Islet precursor cell (in vitro differentiated cells): Measurements from ENCODE around the gene ZNF273.

Source experiments
- DNase-seq: peaks from one replicate; pipeline ENCODE4 v3.0.0-alpha.2; 2018

Gene ZNF273

DNA sequence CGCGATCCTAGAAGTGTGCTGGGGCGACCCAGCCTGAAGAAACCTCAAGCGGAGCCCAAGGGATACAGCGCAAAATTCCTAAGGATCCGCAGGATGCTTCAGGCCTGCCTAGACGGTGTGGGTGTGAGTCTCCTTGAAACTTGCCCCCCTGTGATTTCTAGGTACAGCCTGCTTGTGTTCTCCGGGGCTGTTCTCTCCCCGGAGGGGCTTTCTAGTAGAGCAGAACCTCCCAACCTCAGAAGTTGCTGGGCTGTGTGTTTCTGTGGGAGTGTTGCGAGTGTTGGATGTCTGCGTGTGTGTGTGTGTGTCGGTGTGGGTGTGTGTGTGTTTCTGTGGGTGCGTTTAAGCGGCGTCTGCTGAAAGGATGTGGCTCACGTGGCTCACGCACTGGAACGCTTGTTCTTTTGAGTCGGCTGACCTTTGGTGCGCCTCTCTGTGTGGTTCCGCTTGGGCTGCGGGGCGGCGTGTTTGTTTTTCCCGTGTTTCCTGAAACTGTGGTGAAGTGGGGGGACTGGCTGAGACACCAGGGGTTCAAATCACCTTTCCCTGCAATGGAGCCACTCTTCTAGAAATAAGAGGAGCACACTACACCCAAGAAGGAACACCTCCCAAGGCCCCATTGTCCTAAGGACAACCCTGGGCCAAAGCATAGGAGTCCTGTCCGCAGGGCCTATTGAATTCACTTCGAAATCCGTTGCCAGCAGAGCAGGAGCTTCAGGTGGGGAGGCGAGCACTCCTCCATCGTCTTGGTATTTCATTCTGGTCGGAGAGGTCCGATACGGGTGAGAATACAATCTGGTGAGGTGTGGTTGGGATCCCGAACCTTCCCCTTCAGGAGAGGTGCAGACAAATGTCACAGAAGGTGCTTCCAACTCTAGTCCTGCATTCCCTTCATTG, 25.1 kb upstream of the ZNF273 start:
- no peak for DNase-seq

DNA sequence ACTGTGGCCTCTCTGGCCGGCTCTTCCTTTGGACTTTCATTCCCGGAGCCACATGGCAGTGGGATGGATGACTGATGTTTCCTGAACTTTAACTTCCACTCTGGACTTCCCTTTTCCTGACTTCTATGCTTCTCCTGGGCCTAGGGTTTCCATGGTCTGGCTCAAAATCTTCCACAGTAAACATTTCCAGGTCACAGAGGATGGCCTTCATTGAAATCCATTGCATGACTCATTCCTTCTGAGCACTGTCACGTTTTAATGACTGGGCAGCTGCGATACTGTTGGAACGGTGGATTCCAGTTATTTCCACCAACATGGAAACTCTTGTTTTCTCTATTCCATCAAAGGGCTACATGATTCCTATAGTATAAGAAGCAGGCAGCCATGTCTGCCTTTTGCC, 24.4 kb upstream of the ZNF273 start:
- no peak for DNase-seq

DNA sequence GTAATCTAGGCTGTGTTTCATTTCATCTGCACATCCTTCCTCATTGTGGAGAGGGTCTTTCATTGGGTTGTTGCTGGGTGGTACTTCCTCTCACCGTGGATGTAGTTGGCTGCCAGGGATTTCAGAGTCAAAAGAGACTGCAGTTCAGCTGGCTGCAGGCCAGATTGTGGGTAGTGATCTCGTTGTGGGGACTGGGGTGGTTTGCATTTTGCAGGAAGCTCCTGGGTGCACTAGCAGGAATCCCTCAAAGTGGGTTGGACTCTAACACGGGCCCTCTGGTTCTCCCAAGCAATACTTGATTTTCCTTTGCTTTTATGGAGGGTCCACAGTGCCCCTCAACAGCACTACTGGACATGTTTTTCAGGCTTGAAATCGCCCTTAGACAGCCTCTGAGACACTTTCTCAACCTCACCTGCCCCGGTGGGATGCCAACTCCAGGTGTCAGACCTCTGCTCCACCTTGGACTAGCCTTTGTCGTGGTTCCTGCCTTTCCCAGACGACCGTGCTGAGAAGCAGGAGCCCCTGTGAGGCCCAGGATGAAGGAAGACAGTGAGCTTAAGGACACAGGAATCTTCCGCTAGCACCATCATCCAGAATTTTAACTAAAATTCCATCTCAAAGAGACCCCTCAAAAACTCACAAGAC, 23.9 kb upstream of the ZNF273 start:
- DNase-seq = no peak

DNA sequence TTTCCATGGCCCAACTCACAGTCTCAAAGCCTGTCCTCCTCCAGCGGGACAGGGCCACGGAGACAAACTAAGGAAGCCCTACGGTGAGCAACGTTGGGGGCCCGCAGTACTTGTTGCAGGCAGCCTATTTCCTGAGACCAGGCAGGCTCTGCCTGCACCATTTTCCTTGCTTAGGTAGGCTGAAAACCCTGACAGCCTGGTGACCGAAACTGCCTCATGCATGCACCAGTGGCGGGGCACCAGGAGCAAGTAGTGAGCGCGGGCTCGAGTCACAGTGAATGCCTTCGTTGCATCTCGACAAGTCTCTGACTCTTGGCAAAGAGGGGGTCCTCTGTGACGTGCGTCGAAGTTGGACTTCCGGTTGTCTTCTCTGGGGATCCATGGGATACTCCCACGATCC, 23.3 kb upstream of the ZNF273 start:
- peak; percentile 14 for DNase-seq

DNA sequence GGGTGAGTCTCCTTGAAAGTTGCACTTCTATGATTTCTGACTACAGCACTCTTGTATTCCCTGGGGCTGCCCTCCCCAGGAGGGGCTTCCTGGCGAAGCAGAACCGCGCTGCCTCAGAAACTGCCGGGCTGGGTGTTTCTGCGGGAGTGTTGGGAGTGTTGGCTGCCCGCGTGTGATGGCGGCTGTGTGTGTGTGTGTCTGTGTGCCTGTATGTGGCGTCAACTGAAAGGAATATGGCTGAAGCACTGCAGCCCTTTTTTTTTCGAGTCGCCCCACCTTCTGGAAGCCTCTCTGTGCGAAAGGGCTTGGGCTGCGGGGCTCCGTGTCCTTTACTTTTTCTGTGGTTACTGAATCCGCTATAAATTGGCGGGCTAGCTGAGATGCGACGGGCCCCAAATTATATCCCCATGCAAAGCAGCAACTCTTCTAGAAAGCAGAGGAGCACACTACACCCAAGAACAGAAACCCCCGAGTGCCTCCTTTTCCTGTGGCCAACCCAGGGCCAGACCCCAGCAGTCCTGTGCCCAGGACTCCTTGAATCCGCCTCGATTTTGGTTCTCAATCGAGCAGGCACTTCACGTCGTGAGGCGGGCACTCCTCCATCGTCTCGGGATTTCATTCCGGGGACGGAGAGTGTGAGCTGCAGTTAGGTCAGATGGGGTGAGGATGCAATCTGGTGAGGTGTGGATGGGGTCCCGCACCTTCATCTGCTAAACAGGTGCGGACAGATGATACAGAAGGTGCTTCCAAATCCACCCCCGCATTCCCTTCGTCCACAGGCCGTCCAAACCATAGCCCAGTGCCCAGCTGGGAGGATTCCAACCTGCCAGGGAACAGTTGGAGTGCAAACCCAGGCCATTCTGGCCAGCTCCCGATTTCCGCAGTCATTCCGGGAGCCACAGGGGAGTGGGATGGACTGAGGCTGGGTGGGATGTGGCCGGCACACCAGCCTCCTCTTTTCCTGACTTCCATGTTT, 22.5 kb upstream of the ZNF273 start:
- peak; percentile 30 for DNase-seq

DNA sequence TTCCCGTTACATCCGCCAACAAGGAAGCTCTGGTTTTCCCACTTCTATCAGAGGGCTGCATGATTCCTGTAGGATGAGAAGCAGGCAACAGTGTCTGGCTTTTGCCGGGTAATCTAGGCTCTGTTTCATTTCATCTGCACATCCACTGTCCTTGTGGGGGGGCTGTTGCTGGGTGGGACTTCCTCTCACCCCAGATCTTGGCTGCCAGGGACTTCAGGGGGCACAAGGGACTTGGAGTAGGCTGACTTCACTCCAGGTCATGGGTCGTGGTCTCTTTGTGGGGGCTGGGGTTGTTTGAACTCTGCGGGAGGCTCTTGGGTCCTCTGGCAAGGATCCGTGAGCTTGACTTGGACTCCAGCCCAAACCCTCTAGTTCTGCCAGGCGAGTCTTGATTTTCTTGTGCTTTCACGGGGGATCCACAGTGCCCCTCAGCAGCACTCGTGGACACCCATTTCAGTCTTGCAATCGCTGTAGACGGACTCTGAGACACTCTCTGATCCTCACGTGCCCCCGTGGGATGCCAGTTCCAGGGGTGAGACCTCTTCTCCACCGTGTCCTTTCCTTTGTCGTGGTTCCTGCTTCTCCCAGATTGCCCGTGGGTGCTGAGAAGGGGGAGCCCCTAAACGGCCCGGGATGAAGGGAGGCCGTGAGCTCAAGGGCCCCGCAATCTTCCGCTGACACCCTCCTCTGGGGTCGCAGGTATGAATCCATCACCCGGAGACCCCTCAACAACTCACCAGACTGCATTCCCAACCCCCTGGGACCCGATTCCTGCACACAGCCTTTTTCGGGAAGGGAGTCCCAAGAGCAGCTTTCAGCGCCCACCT, 21.4 kb upstream of the ZNF273 start:
- peak; percentile 23 for DNase-seq

DNA sequence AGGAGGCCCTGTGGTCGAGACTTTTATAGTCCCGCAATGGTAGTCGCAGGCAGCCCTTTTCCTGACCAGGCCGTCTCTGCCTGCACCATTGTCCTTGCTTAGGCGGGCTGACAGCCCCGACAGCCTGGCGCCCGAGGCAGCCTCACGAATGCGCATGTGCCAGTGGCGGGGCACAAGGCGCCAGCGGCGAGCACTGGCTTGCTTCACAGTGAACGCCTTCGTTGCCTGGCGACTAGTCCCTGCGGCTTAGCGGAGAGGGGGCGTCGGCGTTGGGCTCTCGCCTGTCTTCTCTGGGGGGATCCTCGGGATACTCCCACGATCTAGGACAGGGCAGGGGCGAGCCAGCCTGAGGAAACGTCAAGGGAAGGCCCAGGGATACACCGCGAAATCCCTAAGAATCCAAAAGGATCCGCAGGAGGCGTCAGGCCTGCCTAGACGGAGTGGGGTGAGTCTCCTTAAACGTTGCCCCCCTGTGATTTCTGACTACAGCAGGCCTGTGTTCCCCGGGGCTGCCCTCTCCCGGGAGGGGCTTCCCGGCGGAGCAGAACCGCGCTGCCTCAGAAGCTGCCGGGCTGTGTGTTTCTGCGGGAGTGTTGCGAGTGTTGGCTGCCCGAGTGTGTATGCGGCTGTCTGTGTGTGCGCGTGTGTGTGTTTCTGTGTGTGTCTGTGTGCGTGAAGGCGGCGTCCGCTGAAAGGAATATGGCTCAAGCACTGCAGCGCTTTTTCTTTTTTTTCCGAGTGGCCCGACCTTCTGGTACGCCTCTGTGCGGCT, 20.5 kb upstream of the ZNF273 start:
- no peak for DNase-seq

DNA sequence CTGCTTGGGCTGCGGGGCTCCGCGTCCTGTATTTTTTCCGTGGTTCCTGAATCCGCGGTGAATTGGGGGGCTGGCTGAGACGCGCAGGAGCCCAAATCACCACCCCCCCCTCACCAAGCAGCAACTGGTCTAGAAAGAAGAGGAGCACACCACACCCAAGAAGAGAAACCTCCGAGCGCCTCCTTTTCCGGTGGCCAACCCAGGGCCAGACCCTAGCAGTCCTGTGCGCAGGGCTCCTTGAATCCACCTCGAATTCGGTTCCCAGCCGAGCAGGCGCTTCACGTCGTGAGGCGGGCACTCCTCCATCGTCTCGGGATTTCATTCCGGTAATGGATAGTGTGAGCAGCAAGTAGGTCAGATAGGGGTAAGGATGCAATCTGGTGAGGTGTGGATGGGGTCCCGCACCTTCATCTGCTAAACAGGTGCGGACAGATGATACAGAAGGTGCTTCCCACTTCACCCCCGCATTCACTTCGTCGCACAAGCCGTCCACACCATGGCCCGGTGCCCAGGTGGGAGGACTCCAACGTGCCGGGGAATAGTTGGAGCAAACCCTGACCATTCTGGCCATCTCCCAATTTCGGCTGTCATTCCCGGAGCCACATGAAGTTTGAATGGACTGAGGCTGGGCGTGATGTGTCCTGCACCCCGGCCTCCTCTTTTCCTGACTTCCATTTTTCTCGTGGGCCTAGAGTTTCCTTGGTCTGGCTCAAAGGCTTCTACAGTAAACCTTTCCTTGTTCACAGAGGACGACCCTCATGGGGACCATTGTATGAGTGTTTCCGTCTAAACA, 19.8 kb upstream of the ZNF273 start:
- no peak for DNase-seq

DNA sequence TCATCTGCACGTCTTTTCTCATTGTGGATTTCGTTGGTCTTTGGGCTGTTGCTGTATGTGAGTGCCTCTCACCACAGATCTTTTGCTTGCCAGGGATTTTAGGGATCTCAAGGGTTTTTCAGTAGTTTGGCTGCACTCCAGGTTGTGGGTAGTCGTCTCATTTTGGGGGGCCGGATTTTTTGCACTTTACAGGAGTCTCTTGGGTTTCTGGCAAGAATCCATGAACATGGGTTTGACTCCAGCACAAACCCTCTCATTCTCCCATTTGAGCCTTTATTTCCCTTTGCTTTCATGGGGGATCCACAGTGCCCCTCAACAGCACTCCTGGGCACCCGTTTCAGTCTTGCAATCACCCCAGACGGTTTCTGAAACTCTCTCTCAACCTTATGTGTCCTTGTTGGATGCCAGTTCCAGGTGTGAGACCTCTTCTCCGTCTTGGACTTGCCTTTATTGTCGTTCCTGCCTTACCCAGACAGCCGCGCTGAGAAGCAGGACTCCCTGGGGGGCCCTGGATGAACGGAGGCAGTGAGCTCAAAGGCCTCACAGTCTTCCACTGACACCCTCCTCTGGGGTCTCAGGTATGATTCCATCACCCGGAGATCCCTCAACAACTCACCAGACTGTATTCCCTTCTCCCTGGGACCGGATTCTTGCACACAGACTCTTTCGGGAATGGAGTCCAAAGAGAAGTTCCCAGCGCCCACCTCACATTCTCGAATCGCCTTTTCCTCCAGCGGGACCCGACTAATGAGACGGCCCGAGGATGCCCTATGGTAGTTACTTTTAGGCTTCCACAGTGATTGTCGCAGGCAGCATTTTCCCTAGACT, 18.8 kb upstream of the ZNF273 start:
- DNase-seq = peak; percentile 12

DNA sequence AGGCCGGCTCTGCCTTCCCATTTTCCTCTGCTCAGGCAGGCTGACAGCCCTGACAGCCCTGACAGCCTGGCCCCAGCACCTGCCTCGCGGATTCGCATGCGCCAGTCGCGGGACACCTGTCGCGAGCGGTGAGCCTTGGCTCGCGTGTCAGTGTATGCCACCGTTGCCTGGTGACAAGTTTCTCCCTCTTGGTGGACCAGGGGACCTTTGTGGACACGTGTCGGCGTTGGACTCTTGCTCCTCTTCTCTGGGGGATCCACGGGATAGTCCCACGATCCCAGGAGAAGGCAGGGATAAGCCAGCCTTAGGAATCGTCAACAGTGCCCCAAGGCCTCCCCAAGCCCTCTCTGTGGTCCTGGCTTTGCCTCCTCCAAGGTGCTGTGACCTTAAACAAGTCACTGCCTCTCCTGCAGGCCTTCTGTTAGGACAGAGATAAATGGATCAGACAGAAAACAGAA, 18.1 kb upstream of the ZNF273 start:
- DNase-seq = peak; percentile 29

DNA sequence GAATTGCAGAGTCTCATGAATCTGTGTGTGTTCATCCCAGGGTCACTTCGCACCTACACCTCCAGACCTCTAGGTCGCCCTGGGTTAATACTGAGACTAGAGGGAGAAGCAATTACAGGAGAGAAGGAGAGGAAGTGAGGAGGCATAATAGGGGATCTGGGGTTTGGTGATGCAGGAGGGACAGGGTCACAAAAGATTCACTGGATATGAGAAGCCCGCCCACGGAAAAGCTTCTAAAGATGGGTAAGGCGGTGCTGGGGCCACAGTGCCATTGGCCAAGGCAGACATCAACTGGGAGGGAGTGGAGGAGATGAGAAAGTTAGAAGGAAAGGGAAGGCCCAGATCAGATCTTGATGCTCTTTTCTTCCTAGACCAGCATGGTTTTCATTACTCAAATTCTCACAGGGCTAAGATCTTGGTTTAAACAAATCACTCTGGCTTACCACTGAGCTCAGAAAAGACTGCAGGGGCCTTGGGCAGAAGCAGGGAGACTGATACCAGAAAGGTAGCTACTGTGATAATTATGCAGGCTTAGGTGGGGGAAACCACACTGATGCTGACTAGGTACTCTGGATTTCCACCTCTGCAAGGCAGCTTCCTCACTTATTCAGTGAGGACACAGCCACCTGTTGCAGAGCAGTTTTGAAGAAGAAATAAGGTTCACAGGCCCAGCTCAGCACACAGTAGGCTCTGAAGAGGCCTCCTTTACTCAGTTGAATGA, 17.4 kb upstream of the ZNF273 start:
- DNase-seq = peak; percentile 23

DNA sequence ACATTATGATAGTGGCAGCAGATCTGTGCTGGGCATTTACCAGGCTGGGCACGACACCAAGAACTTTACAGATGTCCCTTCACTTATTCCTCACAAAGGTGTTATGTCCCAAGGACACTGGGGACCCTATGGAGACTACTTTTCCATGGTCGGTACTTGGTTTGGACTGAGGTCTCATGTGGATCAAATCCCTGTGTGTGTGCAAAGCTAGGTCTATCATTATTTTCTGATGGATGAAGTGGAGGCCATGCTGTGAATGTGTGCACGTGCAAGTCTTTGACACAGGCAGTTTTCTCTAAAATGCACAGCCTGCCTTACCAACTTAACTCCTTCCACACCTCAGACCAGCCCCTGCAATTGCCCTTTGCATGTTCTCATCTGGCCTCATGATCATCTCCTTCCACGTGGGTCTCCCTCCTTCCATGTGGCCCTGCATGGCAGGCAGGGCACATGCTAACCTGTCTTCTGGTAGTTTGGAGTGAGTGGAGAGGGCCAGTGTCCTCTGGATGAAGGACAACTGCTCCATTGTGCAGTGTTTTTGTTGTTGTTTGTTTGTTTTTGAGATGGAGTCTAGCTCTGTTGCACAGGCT, 16.0 kb upstream of the ZNF273 start:
- DNase-seq = peak; percentile 23

DNA sequence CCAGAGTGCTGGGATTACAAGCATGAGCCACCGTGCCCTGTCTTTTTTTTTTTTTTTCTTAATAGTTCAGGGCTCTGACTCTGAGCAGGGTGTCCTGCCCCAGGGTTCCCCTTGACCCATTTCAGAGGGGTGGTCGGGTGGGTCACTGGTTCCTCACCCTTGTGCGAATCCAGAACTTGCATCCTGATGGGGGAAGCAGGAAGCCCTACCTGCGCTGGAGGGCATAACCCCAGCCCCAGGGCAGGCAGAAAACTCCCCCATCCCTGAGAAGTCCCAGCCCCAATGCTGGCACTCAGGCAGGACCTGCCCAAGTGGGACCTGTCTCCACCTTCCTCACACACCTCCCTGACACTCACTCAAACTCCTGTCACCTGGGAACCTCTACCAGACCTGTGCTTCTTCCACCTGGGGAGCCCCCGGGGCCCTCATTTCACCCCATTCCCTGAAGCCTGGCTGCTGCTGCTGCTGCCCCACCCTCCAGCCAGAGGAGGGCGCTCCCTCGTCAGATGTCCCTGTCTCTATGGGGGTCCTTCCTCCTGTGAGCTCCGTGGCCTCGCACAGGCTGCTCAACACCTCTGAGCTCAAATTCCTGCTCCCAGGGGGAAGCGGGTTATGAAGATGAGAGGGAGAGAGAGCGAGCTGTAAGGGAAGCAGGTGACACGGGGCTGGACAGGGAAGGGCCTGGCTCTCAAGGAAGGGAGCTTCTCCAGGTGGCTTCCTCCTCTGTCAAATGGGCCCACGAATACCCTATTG, 15.1 kb upstream of the ZNF273 start:
- peak; percentile 38 for DNase-seq

DNA sequence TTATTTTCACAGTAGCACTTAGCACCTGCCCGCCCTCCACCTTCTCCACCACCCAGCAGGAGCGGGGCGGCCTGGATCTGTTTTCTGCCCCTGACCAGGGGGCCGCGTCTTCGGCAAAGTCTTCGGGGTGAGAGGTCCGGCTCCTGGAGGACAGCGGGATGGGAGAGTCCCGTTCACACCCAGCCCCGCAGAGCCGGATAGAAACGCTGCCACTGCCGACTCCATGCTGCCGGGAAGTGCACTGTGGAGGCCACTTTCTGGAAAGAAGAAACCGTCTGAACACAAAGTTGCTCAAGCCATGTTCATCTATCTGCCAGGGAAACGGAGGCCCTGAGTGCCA, 14.5 kb upstream of the ZNF273 start:
- peak; percentile 47 for DNase-seq

DNA sequence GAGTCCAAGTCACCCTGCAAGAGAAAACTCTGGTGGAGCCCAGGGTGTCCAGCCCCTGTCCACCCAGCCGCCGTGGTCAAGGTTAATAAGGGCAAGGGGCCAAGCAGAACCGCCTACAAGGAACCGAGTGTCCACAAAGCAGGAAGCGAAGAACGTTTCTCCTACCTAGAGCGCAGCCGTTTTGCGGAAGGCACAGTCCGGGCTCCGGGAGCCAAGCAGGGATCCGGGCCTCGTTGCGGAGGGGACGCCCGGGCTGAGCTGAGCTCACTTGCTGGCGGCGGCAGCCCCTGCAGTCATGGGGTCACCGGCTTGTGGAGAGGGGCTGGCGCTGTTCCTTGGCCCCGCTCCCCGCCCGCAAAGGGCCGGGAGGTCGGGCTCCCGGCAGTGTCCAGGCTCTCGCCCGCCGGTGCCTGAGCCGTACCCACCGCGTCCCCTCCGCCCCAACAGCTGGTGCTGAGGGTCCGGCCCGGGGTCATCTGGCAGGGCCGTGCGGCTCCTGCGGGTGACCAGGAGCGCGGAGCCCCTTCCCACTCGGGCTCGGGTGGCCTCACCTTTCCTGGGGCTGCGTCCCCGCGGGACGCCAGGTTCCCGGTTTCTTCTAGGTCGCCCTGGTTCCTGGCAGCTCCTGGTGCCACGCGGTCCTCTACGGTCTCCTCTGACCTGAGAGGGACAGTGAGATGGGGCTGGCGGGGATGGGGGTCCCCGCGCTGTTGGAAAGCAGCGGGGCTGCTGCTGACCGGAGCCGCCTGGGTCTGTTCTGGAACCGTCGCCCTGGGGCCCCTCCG, 14.0 kb upstream of the ZNF273 start:
- peak; percentile 43 for DNase-seq

DNA sequence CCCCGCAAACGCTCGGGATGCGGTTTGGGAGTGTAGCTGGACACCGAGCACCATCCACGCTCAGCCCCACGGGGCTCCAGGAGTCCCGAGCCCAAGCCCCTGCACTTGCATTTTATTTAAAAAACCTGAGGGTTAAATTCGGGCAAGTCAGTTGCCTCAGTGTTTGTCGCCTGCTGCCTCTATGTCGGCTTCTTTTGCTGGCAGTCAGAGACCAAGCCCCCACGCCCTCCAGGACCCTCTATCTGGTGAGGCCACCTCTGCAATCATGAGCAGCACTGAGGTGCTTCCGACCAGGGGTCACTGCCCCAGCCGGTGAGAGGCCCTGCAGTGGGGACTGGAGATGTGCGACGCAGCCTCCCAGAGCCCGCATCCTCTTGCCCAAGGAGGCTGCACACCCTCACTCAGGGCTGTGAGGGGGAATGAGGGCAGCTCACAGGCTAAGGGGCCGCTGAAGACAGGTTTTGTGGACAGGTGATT, 13.3 kb upstream of the ZNF273 start:
- peak; percentile 37 for DNase-seq

DNA sequence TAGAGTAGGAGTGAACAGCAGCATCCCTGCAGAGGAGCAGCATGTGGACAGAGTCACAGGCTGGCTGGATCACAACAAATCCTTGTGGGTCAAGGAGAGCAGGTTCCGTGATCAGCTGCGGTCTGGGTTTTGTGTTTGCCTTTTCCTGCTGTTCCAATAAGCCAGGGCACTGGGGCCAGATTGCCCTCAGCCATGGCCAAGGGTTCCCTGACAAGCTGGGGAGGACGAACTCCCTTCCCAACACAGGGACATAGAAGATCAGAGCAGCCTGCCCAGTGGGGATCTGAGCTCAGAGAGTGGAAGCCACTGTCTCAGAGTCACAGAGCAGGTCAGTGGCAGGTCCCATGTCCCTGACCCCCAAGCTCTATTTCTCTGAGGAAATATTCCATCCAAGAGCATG, 12.8 kb upstream of the ZNF273 start:
- DNase-seq = peak; percentile 23
